Measurements from ENCODE around the gene RAB15.

GRCh38 chr14:64951724-64952123, 20.4 kb downstream of the RAB15 start:
- TF ChIP-seq CTCF (IDR thresholded peaks at IDR 0.05) (no peak), POLR2A (IDR thresholded peaks at IDR 0.05) (no peak), POLR2AphosphoS5 (IDR thresholded peaks at IDR 0.05; ENCODE audit: insufficient read depth in 1 of 2, low read depth in 1 of 2) (no peak)
